Measurements from ENCODE around the gene ANKRD7.

The ANKRD7 gene

GRCh38 chr7:118280319-118281012 lies 56.0 kb downstream of the ANKRD7 start:
- peaks cover 4 to 5% of the 10 kb centered on the region in 2 donors for H3K4me1 ChIP-seq (ENCODE audit: control insufficient read depth in 1 of 2, insufficient read depth in 2 of 2, low read length in 2 of 2)
- H3K27me3 ChIP-seq (ENCODE audit: control insufficient read depth in 1 of 2, insufficient read depth in 2 of 2, low read length in 2 of 2) = no peaks in the 10 kb centered on the region
- no peak overlapping the region for H3K9ac ChIP-seq (ENCODE audit: low read depth in 1 of 2, low read length in 2 of 2)
- H3K36me3 ChIP-seq (ENCODE audit: control insufficient read depth in 1 of 2, insufficient read depth in 2 of 2, low read length in 2 of 2) = no peaks in the 10 kb centered on the region
- no peak overlapping the region for H3K27ac ChIP-seq (ENCODE audit: low read depth, low read length)
- H3K4me3 ChIP-seq (ENCODE audit: low read depth in 1 of 2, low read length in 2 of 2) = no peak overlapping the region
- no peaks in the 10 kb centered on the region for H3K9me3 ChIP-seq (ENCODE audit: control insufficient read depth in 1 of 2, low read length in 2 of 2)

- Histone ChIP-seq H3K4me1 (ENCODE audit: control insufficient read depth in 1 of 2, insufficient read depth in 2 of 2, low read length in 2 of 2) (peaks cover 4 to 5% of the 10 kb centered on the region in 2 donors), H3K9ac (ENCODE audit: low read depth in 1 of 2, low read length in 2 of 2) (no peak overlapping the region), H3K27ac (ENCODE audit: low read depth, low read length) (no peak overlapping the region), H3K36me3 (ENCODE audit: control insufficient read depth in 1 of 2, insufficient read depth in 2 of 2, low read length in 2 of 2) (no peaks in the 10 kb centered on the region), H3K27me3 (ENCODE audit: control insufficient read depth in 1 of 2, insufficient read depth in 2 of 2, low read length in 2 of 2) (peaks cover 0 to 3% of the 10 kb centered on the region in 2 donors), H3K9me3 (ENCODE audit: control insufficient read depth in 1 of 2, low read length in 2 of 2) (no peaks in the 10 kb centered on the region), H3K4me3 (ENCODE audit: low read depth in 1 of 2, low read length in 2 of 2) (no peak overlapping the region)
Measured at GRCh38 chr7:118281196-118281595, 56.7 kb downstream of the ANKRD7 start.

- H3K36me3 ChIP-seq (ENCODE audit: control insufficient read depth in 1 of 2, insufficient read depth in 2 of 2, low read length in 2 of 2) = no peaks in the 10 kb centered on the region
- H3K4me1 ChIP-seq (ENCODE audit: control insufficient read depth in 1 of 2, insufficient read depth in 2 of 2, low read length in 2 of 2) = peaks cover 0 to 9% of the 10 kb centered on the region in 2 donors
- H3K4me3 ChIP-seq (ENCODE audit: low read depth in 1 of 2, low read length in 2 of 2) = no peak overlapping the region
- H3K27ac ChIP-seq (ENCODE audit: low read depth, low read length) = no peak overlapping the region
- H3K9me3 ChIP-seq (ENCODE audit: control insufficient read depth in 1 of 2, low read length in 2 of 2) = no peaks in the 10 kb centered on the region
- no peak overlapping the region for H3K9ac ChIP-seq (ENCODE audit: low read depth in 1 of 2, low read length in 2 of 2)
- peaks cover 0 to 3% of the 10 kb centered on the region in 2 donors for H3K27me3 ChIP-seq (ENCODE audit: control insufficient read depth in 1 of 2, insufficient read depth in 2 of 2, low read length in 2 of 2)
Measured at GRCh38 chr7:118285358-118285757, 60.9 kb downstream of the ANKRD7 start.

- Histone ChIP-seq H3K27ac (ENCODE audit: low read depth, low read length) (no peak overlapping the region), H3K27me3 (ENCODE audit: control insufficient read depth in 1 of 2, insufficient read depth in 2 of 2, low read length in 2 of 2) (peaks cover 0 to 3% of the 10 kb centered on the region in 2 donors), H3K4me1 (ENCODE audit: control insufficient read depth in 1 of 2, insufficient read depth in 2 of 2, low read length in 2 of 2) (peaks cover 0 to 5% of the 10 kb centered on the region in 2 donors), H3K9ac (ENCODE audit: low read depth in 1 of 2, low read length in 2 of 2) (no peak overlapping the region), H3K4me3 (ENCODE audit: low read depth in 1 of 2, low read length in 2 of 2) (no peak overlapping the region), H3K9me3 (ENCODE audit: control insufficient read depth in 1 of 2, low read length in 2 of 2) (peaks cover 0 to 3% of the 10 kb centered on the region in 2 donors), H3K36me3 (ENCODE audit: control insufficient read depth in 1 of 2, insufficient read depth in 2 of 2, low read length in 2 of 2) (no peaks in the 10 kb centered on the region)
Measured at GRCh38 chr7:118286131-118286530, 61.6 kb downstream of the ANKRD7 start.

GRCh38 chr7:118288098-118288497 lies 63.6 kb downstream of the ANKRD7 start:
- H3K9ac ChIP-seq (ENCODE audit: low read depth in 1 of 2, low read length in 2 of 2) = no peak overlapping the region
- H3K4me1 ChIP-seq (ENCODE audit: control insufficient read depth in 1 of 2, insufficient read depth in 2 of 2, low read length in 2 of 2) = peaks cover 0 to 5% of the 10 kb centered on the region in 2 donors
- H3K4me3 ChIP-seq (ENCODE audit: low read depth in 1 of 2, low read length in 2 of 2) = no peak overlapping the region
- H3K27me3 ChIP-seq (ENCODE audit: control insufficient read depth in 1 of 2, insufficient read depth in 2 of 2, low read length in 2 of 2) = peaks cover 0 to 3% of the 10 kb centered on the region in 2 donors
- peaks cover 0 to 3% of the 10 kb centered on the region in 2 donors for H3K9me3 ChIP-seq (ENCODE audit: control insufficient read depth in 1 of 2, low read length in 2 of 2)
- no peaks in the 10 kb centered on the region for H3K36me3 ChIP-seq (ENCODE audit: control insufficient read depth in 1 of 2, insufficient read depth in 2 of 2, low read length in 2 of 2)
- no peak overlapping the region for H3K27ac ChIP-seq (ENCODE audit: low read depth, low read length)

- H3K4me1 ChIP-seq (ENCODE audit: control insufficient read depth in 1 of 2, insufficient read depth in 2 of 2, low read length in 2 of 2) = peaks cover 0 to 5% of the 10 kb centered on the region in 2 donors
- H3K4me3 ChIP-seq (ENCODE audit: low read depth in 1 of 2, low read length in 2 of 2) = no peak overlapping the region
- H3K36me3 ChIP-seq (ENCODE audit: control insufficient read depth in 1 of 2, insufficient read depth in 2 of 2, low read length in 2 of 2) = no peaks in the 10 kb centered on the region
- H3K9me3 ChIP-seq (ENCODE audit: control insufficient read depth in 1 of 2, low read length in 2 of 2) = peaks cover 0 to 3% of the 10 kb centered on the region in 2 donors
- H3K9ac ChIP-seq (ENCODE audit: low read depth in 1 of 2, low read length in 2 of 2) = no peak overlapping the region
- H3K27ac ChIP-seq (ENCODE audit: low read depth, low read length) = no peak overlapping the region
- H3K27me3 ChIP-seq (ENCODE audit: control insufficient read depth in 1 of 2, insufficient read depth in 2 of 2, low read length in 2 of 2) = peaks cover 0 to 3% of the 10 kb centered on the region in 2 donors
Measured at GRCh38 chr7:118289476-118289875, 65.0 kb downstream of the ANKRD7 start.
